GM13976 (cell line): ENCODE results near the gene IMMP2L.

ENCODE experiments used
- DNase-seq: peaks from one replicate; pipeline ENCODE4 v3.0.0; 2012; ENCODE audit warnings: low spot score
- in situ Hi-C: fragments of 300-500 bp; cut with MboI; formaldehyde crosslinking; loops from one replicate; pipeline ENCODE4 v1.12.0; 2022; ENCODE audit warnings: low sequenced_read_pairs, mixed read lengths, inconsistent platforms; ENCODE audit not compliant: unreplicated experiment
- TF ChIP-seq, protein P1 (sequence below): IDR thresholded peaks from 2 replicates; pipeline ENCODE4 v1.5.1; 2012; ENCODE audit warnings: borderline replicate concordance, mild to moderate bottlenecking; ENCODE audit not compliant: insufficient read depth; ENCODE audit errors: extremely low read depth, missing control alignments, control extremely low read depth

IMMP2L gene

GRCh38 chr7:110861163-110861562 lies 701.1 kb downstream of the IMMP2L start:
- TF ChIP-seq, protein P1, sequence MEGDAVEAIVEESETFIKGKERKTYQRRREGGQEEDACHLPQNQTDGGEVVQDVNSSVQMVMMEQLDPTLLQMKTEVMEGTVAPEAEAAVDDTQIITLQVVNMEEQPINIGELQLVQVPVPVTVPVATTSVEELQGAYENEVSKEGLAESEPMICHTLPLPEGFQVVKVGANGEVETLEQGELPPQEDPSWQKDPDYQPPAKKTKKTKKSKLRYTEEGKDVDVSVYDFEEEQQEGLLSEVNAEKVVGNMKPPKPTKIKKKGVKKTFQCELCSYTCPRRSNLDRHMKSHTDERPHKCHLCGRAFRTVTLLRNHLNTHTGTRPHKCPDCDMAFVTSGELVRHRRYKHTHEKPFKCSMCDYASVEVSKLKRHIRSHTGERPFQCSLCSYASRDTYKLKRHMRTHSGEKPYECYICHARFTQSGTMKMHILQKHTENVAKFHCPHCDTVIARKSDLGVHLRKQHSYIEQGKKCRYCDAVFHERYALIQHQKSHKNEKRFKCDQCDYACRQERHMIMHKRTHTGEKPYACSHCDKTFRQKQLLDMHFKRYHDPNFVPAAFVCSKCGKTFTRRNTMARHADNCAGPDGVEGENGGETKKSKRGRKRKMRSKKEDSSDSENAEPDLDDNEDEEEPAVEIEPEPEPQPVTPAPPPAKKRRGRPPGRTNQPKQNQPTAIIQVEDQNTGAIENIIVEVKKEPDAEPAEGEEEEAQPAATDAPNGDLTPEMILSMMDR: no peak
- DNase-seq: no peak
- in situ Hi-C loops: no loop called here

GRCh38 chr7:110857106-110857505 lies 705.2 kb downstream of the IMMP2L start:
- DNase-seq: no peak
- in situ Hi-C loops: no loop called here
- TF ChIP-seq, protein P1: no peak

GRCh38 chr7:110856704-110857103 lies 705.6 kb downstream of the IMMP2L start:
- no peak for DNase-seq
- in situ Hi-C loops: no loop called here
- TF ChIP-seq, protein P1: no peak

DNA sequence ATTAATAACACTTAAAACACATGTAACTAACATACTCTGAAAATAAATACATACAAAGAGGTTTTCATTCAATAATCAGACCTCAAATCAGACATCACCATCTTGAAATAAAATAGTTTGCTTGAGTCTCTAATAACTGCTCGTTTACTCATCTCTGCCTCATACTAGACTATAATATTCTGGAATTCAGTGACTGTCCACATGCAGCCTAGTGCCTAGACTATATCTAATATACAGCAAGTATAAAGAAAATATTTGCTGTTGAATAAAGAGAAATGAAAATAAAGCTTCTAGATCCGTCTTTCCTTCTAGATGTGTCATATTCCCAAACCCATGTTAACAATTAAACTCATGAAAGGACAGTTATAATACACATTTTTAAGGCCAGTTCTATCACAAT lies 707.6 kb downstream of the IMMP2L start:
- TF ChIP-seq, protein P1: no peak
- no peak for DNase-seq
- in situ Hi-C loops: no loop called here

DNA sequence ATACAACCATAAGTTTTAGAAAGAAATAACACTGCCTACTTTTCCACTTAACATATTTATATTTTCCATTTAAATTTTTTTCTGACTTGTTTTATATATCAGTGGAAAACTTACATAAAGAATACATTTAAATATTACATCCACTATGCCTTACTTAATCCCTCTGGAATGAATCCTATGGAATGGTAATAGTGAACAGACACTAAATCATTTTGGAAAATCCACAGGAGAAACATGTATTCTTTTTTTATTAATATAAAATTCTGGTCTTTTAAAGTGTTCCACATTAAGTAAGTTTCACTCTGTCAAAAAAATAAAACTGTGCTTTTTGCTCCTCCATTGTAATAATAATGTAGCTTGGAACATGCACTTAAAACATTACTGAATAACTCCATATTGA lies 708.1 kb downstream of the IMMP2L start:
- TF ChIP-seq, protein P1: no peak
- DNase-seq: no peak
- in situ Hi-C loops: no loop called here

GRCh38 chr7:110853263-110853662 lies 709.0 kb downstream of the IMMP2L start:
- DNase-seq: no peak
- in situ Hi-C loops: no loop called here
- TF ChIP-seq, protein P1: no peak
